Nephron (organoid): ENCODE results near the gene PTH1R.

Experiments used
- H3K27ac Mint-ChIP-seq, 3 experiments: 2 replicates each; pipeline ENCODE4 v1.8.0; 2020; ENCODE audit warnings: mixed read lengths in 3 of 3, mild to moderate bottlenecking in 2 of 3, moderate library complexity in 1 of 3
- H3K27me3 Mint-ChIP-seq: 2 replicates; pipeline ENCODE4 v1.8.0; 2021; ENCODE audit warnings: low read depth, mild to moderate bottlenecking, moderate library complexity, mixed read lengths
- H3K36me3 Mint-ChIP-seq: 2 replicates; pipeline ENCODE4 v1.8.0; 2020; ENCODE audit warnings: low read depth, mixed read lengths
- H3K4me1 Mint-ChIP-seq: 2 replicates; pipeline ENCODE4 v1.8.0; 2020; ENCODE audit warnings: mixed read lengths
- H3K4me3 Mint-ChIP-seq, 3 experiments: 2 replicates each; pipeline ENCODE4 v1.8.0; 2020; ENCODE audit warnings: mild to moderate bottlenecking in 3 of 3, mixed read lengths in 3 of 3, moderate library complexity in 2 of 3
- H3K9me3 Mint-ChIP-seq: 2 replicates; pipeline ENCODE4 v1.8.0; 2020; ENCODE audit warnings: mixed read lengths
- TF ChIP-seq, protein P1 (sequence below), 3 experiments: fragments of 200-600 bp; sonication (generic); IDR thresholded peaks; one replicate each; pipeline ENCODE4 v1.5.0; 2021; ENCODE audit warnings: antibody characterized with exemption in 3 of 3; ENCODE audit not compliant: unreplicated experiment in 3 of 3

Gene PTH1R

DNA sequence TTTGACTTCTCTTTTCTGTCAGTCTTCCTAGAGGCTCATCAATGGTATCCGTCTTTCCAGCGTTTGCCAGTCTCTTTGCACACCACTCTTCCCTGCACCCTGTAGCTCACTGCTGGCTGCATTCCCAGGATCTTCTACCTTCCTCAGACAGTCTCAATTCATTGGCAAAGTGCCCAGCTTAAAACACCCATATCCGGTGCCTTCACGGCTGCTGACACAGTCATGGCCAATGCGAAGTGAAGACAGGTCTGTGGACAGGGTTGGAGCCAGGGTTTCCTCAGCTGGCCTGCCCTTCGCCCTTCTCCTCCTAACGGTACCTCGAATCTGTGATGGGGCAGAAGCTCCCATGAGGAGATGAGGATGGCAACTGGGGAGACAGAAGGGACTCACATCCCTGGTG, 36.1 kb downstream of the PTH1R start:
- TF ChIP-seq, protein P1, sequence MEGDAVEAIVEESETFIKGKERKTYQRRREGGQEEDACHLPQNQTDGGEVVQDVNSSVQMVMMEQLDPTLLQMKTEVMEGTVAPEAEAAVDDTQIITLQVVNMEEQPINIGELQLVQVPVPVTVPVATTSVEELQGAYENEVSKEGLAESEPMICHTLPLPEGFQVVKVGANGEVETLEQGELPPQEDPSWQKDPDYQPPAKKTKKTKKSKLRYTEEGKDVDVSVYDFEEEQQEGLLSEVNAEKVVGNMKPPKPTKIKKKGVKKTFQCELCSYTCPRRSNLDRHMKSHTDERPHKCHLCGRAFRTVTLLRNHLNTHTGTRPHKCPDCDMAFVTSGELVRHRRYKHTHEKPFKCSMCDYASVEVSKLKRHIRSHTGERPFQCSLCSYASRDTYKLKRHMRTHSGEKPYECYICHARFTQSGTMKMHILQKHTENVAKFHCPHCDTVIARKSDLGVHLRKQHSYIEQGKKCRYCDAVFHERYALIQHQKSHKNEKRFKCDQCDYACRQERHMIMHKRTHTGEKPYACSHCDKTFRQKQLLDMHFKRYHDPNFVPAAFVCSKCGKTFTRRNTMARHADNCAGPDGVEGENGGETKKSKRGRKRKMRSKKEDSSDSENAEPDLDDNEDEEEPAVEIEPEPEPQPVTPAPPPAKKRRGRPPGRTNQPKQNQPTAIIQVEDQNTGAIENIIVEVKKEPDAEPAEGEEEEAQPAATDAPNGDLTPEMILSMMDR (IDR thresholded peaks at IDR 0.05; ENCODE audit: unreplicated experiment in 3 of 3): no peak
- H3K4me1 Mint-ChIP-seq: peaks cover 10% of the 10 kb centered on the region
- no peaks in the 10 kb centered on the region for H3K27me3 Mint-ChIP-seq
- peak overlapping the region in 1 of 3 experiments; percentile 3 for H3K27ac Mint-ChIP-seq
- H3K4me3 Mint-ChIP-seq: no peak overlapping the region
- H3K36me3 Mint-ChIP-seq: peaks cover 30% of the 10 kb centered on the region
- peaks cover 6% of the 10 kb centered on the region for H3K9me3 Mint-ChIP-seq

DNA sequence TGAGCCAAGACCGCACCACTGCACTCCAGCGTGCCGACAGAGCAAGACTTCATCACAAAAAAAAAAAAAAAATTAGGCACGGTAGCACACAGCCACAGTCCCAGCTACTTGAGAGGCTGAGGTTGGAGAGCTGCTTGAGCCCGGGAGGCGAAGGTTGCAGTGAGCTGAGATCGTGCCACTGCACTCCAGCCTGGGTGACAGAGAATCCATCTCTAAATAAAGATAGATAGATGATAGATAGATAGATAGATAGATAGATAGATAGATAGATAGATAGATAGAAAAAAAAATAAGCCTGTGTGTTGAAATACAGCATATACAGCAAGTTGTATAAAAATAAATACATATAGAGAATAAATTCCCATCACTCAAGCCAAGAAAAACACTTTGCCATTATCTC, 37.3 kb downstream of the PTH1R start:
- H3K27me3 Mint-ChIP-seq: no peaks in the 10 kb centered on the region
- peaks cover 9% of the 10 kb centered on the region for H3K9me3 Mint-ChIP-seq
- no peak overlapping the region for H3K27ac Mint-ChIP-seq
- peaks cover 41% of the 10 kb centered on the region for H3K36me3 Mint-ChIP-seq
- H3K4me1 Mint-ChIP-seq: peaks cover 6% of the 10 kb centered on the region
- TF ChIP-seq, protein P1 (IDR thresholded peaks at IDR 0.05; ENCODE audit: unreplicated experiment in 3 of 3): no peak
- H3K4me3 Mint-ChIP-seq: no peak overlapping the region

DNA sequence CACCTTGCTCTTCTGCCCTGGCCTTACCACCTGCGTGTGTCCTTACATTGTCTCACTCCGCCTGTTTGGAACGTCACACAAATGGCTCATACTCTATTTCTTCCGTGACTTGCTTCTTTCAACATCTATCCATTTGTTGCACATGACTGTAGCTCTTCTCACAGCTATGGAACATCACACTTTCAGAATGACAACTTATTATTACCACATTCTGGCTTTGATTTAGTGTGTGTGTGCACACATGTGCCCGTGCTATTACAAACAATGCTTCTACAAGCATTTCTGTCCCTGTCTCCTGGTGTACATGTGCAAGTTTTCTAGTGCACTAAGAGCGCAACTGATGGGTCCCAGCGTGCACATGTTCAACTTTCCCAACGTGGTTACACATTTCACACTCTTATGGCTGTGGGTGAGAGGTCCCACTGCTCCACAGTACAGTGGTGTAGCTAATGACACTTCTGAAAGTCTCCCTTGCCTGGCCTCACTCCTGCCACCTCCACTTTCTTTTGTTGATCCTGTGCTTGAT, 37.8 kb downstream of the PTH1R start:
- no peaks in the 10 kb centered on the region for H3K27me3 Mint-ChIP-seq

DNA sequence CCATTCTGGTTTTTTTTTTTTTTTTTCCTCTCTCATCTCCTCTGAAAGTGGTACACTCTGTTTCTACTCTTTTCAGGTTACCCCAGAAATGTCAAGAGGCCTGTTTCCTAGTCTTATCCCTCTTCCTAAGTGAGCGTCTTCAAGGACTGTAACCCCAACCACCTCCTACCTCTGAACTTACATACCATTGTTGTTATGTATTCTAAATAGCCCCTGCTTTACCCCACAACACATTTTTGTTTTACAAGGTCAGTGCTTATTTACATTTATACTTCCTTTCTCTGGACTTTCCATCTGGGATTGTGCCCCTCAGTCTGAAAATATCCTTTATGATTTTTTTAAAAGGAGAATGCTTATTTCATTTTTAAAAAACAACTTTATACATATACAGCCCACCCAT, 38.8 kb downstream of the PTH1R start:
- Mint-ChIP-seq H3K36me3 (peaks cover 51% of the 10 kb centered on the region), H3K4me3 (no peak overlapping the region), H3K4me1 (peaks cover 6% of the 10 kb centered on the region), H3K27ac (no peak overlapping the region), H3K27me3 (no peaks in the 10 kb centered on the region), H3K9me3 (peaks cover 12% of the 10 kb centered on the region)
- TF ChIP-seq, protein P1 (IDR thresholded peaks at IDR 0.05; ENCODE audit: unreplicated experiment in 3 of 3): no peak

More for the DNA sequence above, 37.8 kb downstream of the PTH1R start:
- TF ChIP-seq, protein P1 (IDR thresholded peaks at IDR 0.05; ENCODE audit: unreplicated experiment in 3 of 3): no peak
- no peak overlapping the region for H3K27ac Mint-ChIP-seq
- H3K4me1 Mint-ChIP-seq: peaks cover 6% of the 10 kb centered on the region
- H3K36me3 Mint-ChIP-seq: peaks cover 46% of the 10 kb centered on the region
- no peak overlapping the region for H3K4me3 Mint-ChIP-seq
- peaks cover 12% of the 10 kb centered on the region for H3K9me3 Mint-ChIP-seq

DNA sequence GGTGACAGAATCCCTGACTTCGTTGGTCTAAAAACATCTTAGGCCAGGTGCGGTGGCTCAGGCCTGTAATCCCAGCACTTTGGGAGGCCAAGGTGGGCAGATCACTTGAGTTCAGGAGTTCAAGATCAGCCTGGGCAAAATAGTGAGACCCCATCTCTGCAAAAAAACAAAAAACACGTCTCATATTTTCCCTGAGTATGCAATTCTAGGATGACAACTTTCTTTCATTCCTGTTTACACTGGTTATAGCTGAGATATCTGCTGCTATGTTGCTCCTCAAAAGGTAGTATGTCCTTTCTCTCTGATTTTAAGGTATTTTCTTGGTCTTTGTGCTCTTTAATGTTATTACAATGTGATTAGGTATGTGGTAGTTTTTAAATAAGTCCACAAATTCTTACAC, 39.3 kb downstream of the PTH1R start:
- TF ChIP-seq, protein P1 (IDR thresholded peaks at IDR 0.05; ENCODE audit: unreplicated experiment in 3 of 3): no peak
- H3K27me3 Mint-ChIP-seq: no peaks in the 10 kb centered on the region
- H3K4me1 Mint-ChIP-seq: peaks cover 6% of the 10 kb centered on the region
- H3K4me3 Mint-ChIP-seq: no peak overlapping the region
- H3K36me3 Mint-ChIP-seq: peaks cover 56% of the 10 kb centered on the region
- no peak overlapping the region for H3K27ac Mint-ChIP-seq
- H3K9me3 Mint-ChIP-seq: peaks cover 12% of the 10 kb centered on the region

DNA sequence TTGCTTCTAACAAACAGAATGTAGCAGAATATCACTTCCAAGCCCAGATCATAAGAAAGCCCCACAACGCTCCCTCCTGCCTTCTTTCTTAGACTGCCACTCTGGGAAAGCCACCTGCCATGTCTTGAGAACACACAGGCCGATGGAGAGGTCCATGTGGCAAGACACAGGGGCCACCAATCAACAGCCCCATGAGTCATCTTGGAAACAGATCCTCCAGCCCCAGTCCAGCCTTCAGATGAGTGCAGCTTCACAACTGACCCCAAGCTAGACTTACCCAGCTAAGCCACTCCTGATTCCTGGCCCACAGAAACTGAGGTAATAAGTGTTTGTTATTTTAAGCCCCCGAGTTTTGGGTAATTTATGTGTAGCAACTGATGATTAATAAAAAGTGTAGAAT, 39.7 kb downstream of the PTH1R start:
- Mint-ChIP-seq H3K27ac (no peak overlapping the region), H3K4me1 (peaks cover 6% of the 10 kb centered on the region), H3K9me3 (peaks cover 12% of the 10 kb centered on the region), H3K36me3 (peaks cover 58% of the 10 kb centered on the region), H3K27me3 (no peaks in the 10 kb centered on the region), H3K4me3 (no peak overlapping the region)
- TF ChIP-seq, protein P1 (IDR thresholded peaks at IDR 0.05; ENCODE audit: unreplicated experiment in 3 of 3): no peak
